ENCODE results near the gene BLOC1S3.

- no peak for TF ChIP-seq CTCF (IDR thresholded peaks at IDR 0.05)
- TF ChIP-seq POLR2A (IDR thresholded peaks at IDR 0.05): no peak
These were observed 4.8 kb upstream of the BLOC1S3 start for GRCh38 chr19:45173816-45174215.

Measured in right lobe of liver (tissue), 4 donors.